HG02973 (cell line): Measurements from ENCODE around the gene STX17.
"Not testable (repeated sequence)": the region's sequence is repeated elsewhere in the genome, so short reads cannot be mapped to it uniquely, and the experiment has no call there.

Source experiments
- ATAC-seq: cut with Tn5 transposase; IDR thresholded peaks from one replicate; pipeline ENCODE4 v1.9.1; 2021; ENCODE audit warnings: moderate library complexity; ENCODE audit not compliant: unreplicated experiment

STX17 gene

GRCh38 chr9:99966716-99967115, 60.3 kb downstream of the STX17 start:
- no peak for ATAC-seq

GRCh38 chr9:99967457-99967856, 61.0 kb downstream of the STX17 start:
- ATAC-seq, result no peak

- ATAC-seq, result no peak
Measured at GRCh38 chr9:99970481-99970880, 64.0 kb downstream of the STX17 start.

GRCh38 chr9:99971410-99971809, 65.0 kb downstream of the STX17 start:
- no peak for ATAC-seq

GRCh38 chr9:99973455-99973854, 67.0 kb downstream of the STX17 start:
- ATAC-seq, result no peak

- no peak for ATAC-seq
Measured at GRCh38 chr9:99977033-99977792, 70.8 kb downstream of the STX17 start.

GRCh38 chr9:99978221-99978620, 71.8 kb downstream of the STX17 start:
- no peak for ATAC-seq

- ATAC-seq, result no peak
Measured at GRCh38 chr9:99980598-99980997, 74.1 kb downstream of the STX17 start.

GRCh38 chr9:99986642-99987041, 80.2 kb downstream of the STX17 start:
- no peak for ATAC-seq

GRCh38 chr9:99990508-99990907, 84.1 kb downstream of the STX17 start:
- ATAC-seq, result not testable (repeated sequence)

- ATAC-seq, result no peak
Measured at GRCh38 chr9:99998266-99998665, 91.8 kb downstream of the STX17 start.

- ATAC-seq, result no peak
Measured at GRCh38 chr9:99998866-99999265, 92.4 kb downstream of the STX17 start.

- no peak for ATAC-seq
Measured at GRCh38 chr9:99999797-100000196, 93.3 kb downstream of the STX17 start.

- no peak for ATAC-seq
Measured at GRCh38 chr9:100011062-100011681, 104.7 kb downstream of the STX17 start.

- no peak for ATAC-seq
Measured at GRCh38 chr9:100012279-100012678, 105.8 kb downstream of the STX17 start.

- ATAC-seq, result no peak
Measured at GRCh38 chr9:100013573-100013972, 107.1 kb downstream of the STX17 start.

- ATAC-seq, result no peak
Measured at GRCh38 chr9:100014846-100015245, 108.4 kb downstream of the STX17 start.

- ATAC-seq, result no peak
Measured at GRCh38 chr9:100019541-100019940, 113.1 kb downstream of the STX17 start.
